Measurements from ENCODE around the gene UBE2QL1.

DNA sequence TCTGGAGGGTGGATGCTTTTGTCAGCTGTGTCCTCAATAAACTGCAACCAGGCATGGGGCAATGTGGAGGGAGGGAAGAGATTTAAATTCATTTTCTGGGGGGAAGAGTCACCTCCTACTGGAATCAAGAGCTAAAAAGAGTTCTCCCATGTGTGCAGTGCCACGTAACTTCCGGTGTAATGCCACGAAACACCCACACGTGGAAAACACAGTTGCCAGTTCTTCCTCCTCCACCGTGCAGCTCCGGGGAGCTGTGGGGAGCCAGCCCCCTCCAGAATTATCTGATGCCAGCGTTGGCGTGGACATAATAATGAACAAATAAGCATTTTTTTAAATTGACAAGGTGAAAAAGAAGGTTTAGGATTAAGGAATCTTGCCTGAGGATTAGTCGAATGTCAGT lies 38.2 kb upstream of the UBE2QL1 start:
- TF ChIP-seq, protein P1, sequence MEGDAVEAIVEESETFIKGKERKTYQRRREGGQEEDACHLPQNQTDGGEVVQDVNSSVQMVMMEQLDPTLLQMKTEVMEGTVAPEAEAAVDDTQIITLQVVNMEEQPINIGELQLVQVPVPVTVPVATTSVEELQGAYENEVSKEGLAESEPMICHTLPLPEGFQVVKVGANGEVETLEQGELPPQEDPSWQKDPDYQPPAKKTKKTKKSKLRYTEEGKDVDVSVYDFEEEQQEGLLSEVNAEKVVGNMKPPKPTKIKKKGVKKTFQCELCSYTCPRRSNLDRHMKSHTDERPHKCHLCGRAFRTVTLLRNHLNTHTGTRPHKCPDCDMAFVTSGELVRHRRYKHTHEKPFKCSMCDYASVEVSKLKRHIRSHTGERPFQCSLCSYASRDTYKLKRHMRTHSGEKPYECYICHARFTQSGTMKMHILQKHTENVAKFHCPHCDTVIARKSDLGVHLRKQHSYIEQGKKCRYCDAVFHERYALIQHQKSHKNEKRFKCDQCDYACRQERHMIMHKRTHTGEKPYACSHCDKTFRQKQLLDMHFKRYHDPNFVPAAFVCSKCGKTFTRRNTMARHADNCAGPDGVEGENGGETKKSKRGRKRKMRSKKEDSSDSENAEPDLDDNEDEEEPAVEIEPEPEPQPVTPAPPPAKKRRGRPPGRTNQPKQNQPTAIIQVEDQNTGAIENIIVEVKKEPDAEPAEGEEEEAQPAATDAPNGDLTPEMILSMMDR (IDR thresholded peaks at IDR 0.05), result no peak
- no peak for TF ChIP-seq POLR2A (IDR thresholded peaks at IDR 0.05)

All from body of pancreas (tissue), 4 donors.